ENCODE data around the gene CACNA1B.

CACNA1B gene

GRCh38 chr9:137951597-137952490 lies 74.3 kb downstream of the CACNA1B start:
- Mint-ChIP-seq H3K4me3 (no peak overlapping the region), H3K36me3 (no peaks in the 10 kb centered on the region), H3K4me1 (no peaks in the 10 kb centered on the region), H3K27me3 (no peaks in the 10 kb centered on the region), H3K9me3 (peaks cover 5% of the 10 kb centered on the region), H3K27ac (no peak overlapping the region)
- CTCF ChIA-PET: no interaction called here
- no peak for DNase-seq

GRCh38 chr9:137952976-137953666 lies 75.5 kb downstream of the CACNA1B start:
- no peaks in the 10 kb centered on the region for H3K4me1 Mint-ChIP-seq
- H3K4me3 Mint-ChIP-seq: no peak overlapping the region
- no peaks in the 10 kb centered on the region for H3K36me3 Mint-ChIP-seq
- CTCF ChIA-PET: no interaction called here
- DNase-seq: no peak
- H3K27ac Mint-ChIP-seq: no peak overlapping the region
- no peaks in the 10 kb centered on the region for H3K27me3 Mint-ChIP-seq
- H3K9me3 Mint-ChIP-seq: no peaks in the 10 kb centered on the region

GRCh38 chr9:137953683-137954438 lies 76.3 kb downstream of the CACNA1B start:
- no peak overlapping the region for H3K27ac Mint-ChIP-seq
- H3K9me3 Mint-ChIP-seq: no peaks in the 10 kb centered on the region
- no peaks in the 10 kb centered on the region for H3K27me3 Mint-ChIP-seq
- CTCF ChIA-PET: no interaction called here
- no peaks in the 10 kb centered on the region for H3K4me1 Mint-ChIP-seq
- H3K36me3 Mint-ChIP-seq: no peaks in the 10 kb centered on the region
- no peak for DNase-seq
- H3K4me3 Mint-ChIP-seq: no peak overlapping the region

GRCh38 chr9:137955224-137955570 lies 77.6 kb downstream of the CACNA1B start:
- H3K9me3 Mint-ChIP-seq: no peaks in the 10 kb centered on the region
- H3K27ac Mint-ChIP-seq: no peak overlapping the region
- H3K27me3 Mint-ChIP-seq: no peaks in the 10 kb centered on the region
- H3K4me3 Mint-ChIP-seq: no peak overlapping the region
- DNase-seq: no peak
- CTCF ChIA-PET: no interaction called here
- H3K4me1 Mint-ChIP-seq: no peaks in the 10 kb centered on the region
- H3K36me3 Mint-ChIP-seq: no peaks in the 10 kb centered on the region

- CTCF ChIA-PET: no interaction called here
- Mint-ChIP-seq H3K36me3 (no peaks in the 10 kb centered on the region), H3K4me1 (no peaks in the 10 kb centered on the region)
Observed at GRCh38 chr9:137955586-137955985, 78.0 kb downstream of the CACNA1B start.

GRCh38 chr9:137956039-137956438 lies 78.5 kb downstream of the CACNA1B start:
- H3K4me1 Mint-ChIP-seq: no peaks in the 10 kb centered on the region
- DNase-seq: no peak
- no peaks in the 10 kb centered on the region for H3K27me3 Mint-ChIP-seq
- no peaks in the 10 kb centered on the region for H3K9me3 Mint-ChIP-seq
- CTCF ChIA-PET: no interaction called here
- no peak overlapping the region for H3K4me3 Mint-ChIP-seq
- H3K27ac Mint-ChIP-seq: no peak overlapping the region
- no peaks in the 10 kb centered on the region for H3K36me3 Mint-ChIP-seq

More at GRCh38 chr9:137955586-137955985, 78.0 kb downstream of the CACNA1B start:
- H3K9me3 Mint-ChIP-seq: no peaks in the 10 kb centered on the region
- H3K4me3 Mint-ChIP-seq: no peak overlapping the region
- no peak overlapping the region for H3K27ac Mint-ChIP-seq
- no peaks in the 10 kb centered on the region for H3K27me3 Mint-ChIP-seq
- DNase-seq: no peak

- no peaks in the 10 kb centered on the region for H3K9me3 Mint-ChIP-seq
- CTCF ChIA-PET: no interaction called here
- no peak overlapping the region for H3K4me3 Mint-ChIP-seq
- DNase-seq: no peak
- H3K27me3 Mint-ChIP-seq: peaks cover 4% of the 10 kb centered on the region
- H3K36me3 Mint-ChIP-seq: no peaks in the 10 kb centered on the region
- H3K4me1 Mint-ChIP-seq: no peaks in the 10 kb centered on the region
- no peak overlapping the region for H3K27ac Mint-ChIP-seq
Observed at GRCh38 chr9:137956688-137957385, 79.3 kb downstream of the CACNA1B start.

- Mint-ChIP-seq H3K4me1 (no peaks in the 10 kb centered on the region), H3K9me3 (no peaks in the 10 kb centered on the region), H3K36me3 (no peaks in the 10 kb centered on the region), H3K27ac (no peak overlapping the region), H3K27me3 (peaks cover 4% of the 10 kb centered on the region), H3K4me3 (no peak overlapping the region)
- CTCF ChIA-PET: no interaction called here
- no peak for DNase-seq
Observed at GRCh38 chr9:137959641-137960411, 82.2 kb downstream of the CACNA1B start.

GRCh38 chr9:137960496-137960895 lies 82.9 kb downstream of the CACNA1B start:
- Mint-ChIP-seq H3K4me3 (no peak overlapping the region), H3K4me1 (no peaks in the 10 kb centered on the region), H3K27me3 (peaks cover 4% of the 10 kb centered on the region), H3K27ac (no peak overlapping the region), H3K9me3 (no peaks in the 10 kb centered on the region), H3K36me3 (no peaks in the 10 kb centered on the region)
- CTCF ChIA-PET: no interaction called here
- no peak for DNase-seq

- H3K27me3 Mint-ChIP-seq: peaks cover 4% of the 10 kb centered on the region
- DNase-seq: no peak
- no peak overlapping the region for H3K4me3 Mint-ChIP-seq
- H3K36me3 Mint-ChIP-seq: no peaks in the 10 kb centered on the region
- no peaks in the 10 kb centered on the region for H3K9me3 Mint-ChIP-seq
- H3K27ac Mint-ChIP-seq: no peak overlapping the region
- H3K4me1 Mint-ChIP-seq: no peaks in the 10 kb centered on the region
- CTCF ChIA-PET: no interaction called here
Observed at GRCh38 chr9:137963525-137963924, 85.9 kb downstream of the CACNA1B start.

GRCh38 chr9:137965177-137965795 lies 87.7 kb downstream of the CACNA1B start:
- no peak overlapping the region for H3K27ac Mint-ChIP-seq

GRCh38 chr9:137967280-137967953 lies 89.8 kb downstream of the CACNA1B start:
- CTCF ChIA-PET: no interaction called here
- Mint-ChIP-seq H3K27ac (no peak overlapping the region), H3K9me3 (no peaks in the 10 kb centered on the region), H3K27me3 (peaks cover 4% of the 10 kb centered on the region), H3K4me1 (no peaks in the 10 kb centered on the region), H3K4me3 (no peak overlapping the region), H3K36me3 (no peaks in the 10 kb centered on the region)
- no peak for DNase-seq

More at GRCh38 chr9:137965177-137965795, 87.7 kb downstream of the CACNA1B start:
- H3K4me1 Mint-ChIP-seq: no peaks in the 10 kb centered on the region
- no peak overlapping the region for H3K4me3 Mint-ChIP-seq
- peaks cover 7% of the 10 kb centered on the region for H3K27me3 Mint-ChIP-seq
- H3K36me3 Mint-ChIP-seq: no peaks in the 10 kb centered on the region
- DNase-seq: no peak
- H3K9me3 Mint-ChIP-seq: no peaks in the 10 kb centered on the region
- CTCF ChIA-PET: no interaction called here

GRCh38 chr9:137968235-137968634 lies 90.7 kb downstream of the CACNA1B start:
- Mint-ChIP-seq H3K27ac (no peak overlapping the region), H3K27me3 (peaks cover 4% of the 10 kb centered on the region), H3K9me3 (no peaks in the 10 kb centered on the region), H3K4me1 (no peaks in the 10 kb centered on the region), H3K4me3 (no peak overlapping the region), H3K36me3 (no peaks in the 10 kb centered on the region)
- DNase-seq: no peak
- CTCF ChIA-PET: no interaction called here

All from activated naive CD4-positive, alpha-beta T cell treated with anti-CD3 and anti-CD28 coated beads, Interleukin-2, amount 10 ng/mL, durations not matched to agents 7 days and 5 days (primary cell).